H1 (cell line): ENCODE results near the gene ADIPOR2. TPM values are rescaled to one million over a fixed set of nuclear protein-coding genes. Genes with fewer than 3 reads are reported as not detected.

Source experiments
- CTCF ChIA-PET: fragments of 300-600 bp; sonication (Branson Sonifier 250); formaldehyde crosslinking; loops from one replicate; lab custom pipeline; 2021; ENCODE audit not compliant: partially characterized antibody; lab: Charles Lee
- POLR2A ChIA-PET: fragments of 300-600 bp; sonication (Branson Sonifier 250); formaldehyde crosslinking; loops from one replicate; lab custom pipeline; 2021; ENCODE audit warnings: inconsistent platforms; ENCODE audit not compliant: partially characterized antibody; lab: Charles Lee
- DNase-seq, 2 experiments: peaks; one replicate each; pipeline versions ENCODE4 v3.0.0 to v3.0.0-alpha.2; 2010 to 2022; ENCODE audit warnings: low spot score in 2 of 2, low read depth in 1 of 2, mixed read lengths in 1 of 2
- FAIRE-seq: peaks from 2 replicates; lab custom pipeline; 2011; peaks lifted over from hg19 to GRCh38; lab: Jason Lieb, UNC
- H2AFZ ChIP-seq: 2 replicates; pipeline ENCODE4 v1.8.1; 2012; ENCODE audit warnings: low read length, inconsistent platforms
- H2AK5ac ChIP-seq: 2 replicates; pipeline ENCODE4 v1.6.1; 2013; ENCODE audit warnings: low read depth, low read length
- H2BK120ac ChIP-seq: replicated peaks from 2 replicates; pipeline ENCODE3; 2013; ENCODE audit warnings: low read depth, low read length, inconsistent platforms
- H2BK12ac ChIP-seq: 2 replicates; pipeline ENCODE4 v1.6.1; 2013; ENCODE audit warnings: low read depth, low read length
- H2BK15ac ChIP-seq: 2 replicates; pipeline ENCODE4 v1.6.1; 2013; ENCODE audit warnings: low read length
- H2BK20ac ChIP-seq: 2 replicates; pipeline ENCODE4 v1.6.1; 2013; ENCODE audit warnings: low read length
- H2BK5ac ChIP-seq: 2 replicates; pipeline ENCODE4 v1.6.1; 2013; ENCODE audit warnings: low read depth, low read length
- H3K14ac ChIP-seq: 2 replicates; pipeline ENCODE4 v1.6.1; 2013; ENCODE audit warnings: inconsistent platforms; ENCODE audit not compliant: insufficient read length
- H3K18ac ChIP-seq: 2 replicates; pipeline ENCODE4 v1.6.1; 2013; ENCODE audit warnings: low read length; ENCODE audit errors: extremely low read depth
- H3K23ac ChIP-seq: 2 replicates; pipeline ENCODE4 v1.6.1; 2013; ENCODE audit warnings: inconsistent platforms; ENCODE audit not compliant: insufficient read length
- H3K23me2 ChIP-seq: 2 replicates; pipeline ENCODE4 v1.6.1; 2013; ENCODE audit warnings: low read depth, low read length
- H3K27ac ChIP-seq: 2 replicates; pipeline ENCODE4 v1.6.1; 2011; ENCODE audit warnings: low read depth, low read length, inconsistent platforms
- H3K27me3 ChIP-seq, 4 experiments: replicated peaks in 1 of 4; 1 replicate in 1 of 4; 2 replicates in 3 of 4; pipeline versions ENCODE4 v1.6.1 to v1.8.1; 2011 to 2013; ENCODE audit warnings: low read length in 3 of 4, mild to moderate bottlenecking in 3 of 4, inconsistent platforms in 2 of 4, mixed read lengths in 2 of 4, moderate library complexity in 1 of 4; ENCODE audit not compliant: control insufficient read depth in 3 of 4, insufficient read depth in 3 of 4; ENCODE audit errors: extremely low read depth in 1 of 4
- H3K36me3 ChIP-seq, 4 experiments: 2 replicates each; pipeline versions ENCODE4 v1.6.1 to v1.8.1; 2011 to 2013; ENCODE audit warnings: mild to moderate bottlenecking in 4 of 4, low read length in 3 of 4, moderate library complexity in 2 of 4, control low read depth in 1 of 4, inconsistent platforms in 1 of 4; ENCODE audit not compliant: insufficient read depth in 4 of 4, control insufficient read depth in 2 of 4
- H3K4ac ChIP-seq: replicated peaks from 2 replicates; pipeline ENCODE3; 2013; ENCODE audit warnings: low read length, low read depth, mixed read lengths, inconsistent platforms; ENCODE audit not compliant: insufficient read length
- H3K4me1 ChIP-seq, 4 experiments: replicated peaks in 1 of 4; 1 replicate in 1 of 4; 2 replicates in 3 of 4; pipeline versions ENCODE4 v1.6.1 to v1.8.1; 2011 to 2013; ENCODE audit warnings: low read length in 3 of 4, inconsistent platforms in 2 of 4, mixed read lengths in 1 of 4; ENCODE audit not compliant: insufficient read depth in 4 of 4, control insufficient read depth in 3 of 4
- H3K4me2 ChIP-seq, 2 experiments: 2 replicates each; pipeline versions ENCODE4 v1.6.1 to v1.8.1; 2011 to 2013; ENCODE audit warnings: low read depth in 2 of 2, low read length in 2 of 2, control low read depth in 1 of 2, inconsistent platforms in 1 of 2, mild to moderate bottlenecking in 1 of 2; ENCODE audit not compliant: insufficient read depth in 1 of 2
- H3K4me3 ChIP-seq, 4 experiments: fragments of 200-600, 300-600 bp in 1 of 4; sonication (generic), shearing (Covaris generic), sonication (Bioruptor Twin) in 1 of 4; 2 replicates each; pipeline versions ENCODE4 v1.5.1 to v1.8.1; 2011 to 2016; ENCODE audit warnings: low read length in 4 of 4, low read depth in 3 of 4, control low read depth in 2 of 4, inconsistent platforms in 2 of 4, mild to moderate bottlenecking in 2 of 4, mixed read lengths in 1 of 4, moderate library complexity in 1 of 4; ENCODE audit not compliant: insufficient read depth in 2 of 4; ENCODE audit errors: extremely low read depth in 1 of 4
- H3K56ac ChIP-seq: replicated peaks from 2 replicates; pipeline ENCODE3; 2013; ENCODE audit warnings: low read depth, mild to moderate bottlenecking, mixed read lengths, low read length, inconsistent platforms; ENCODE audit not compliant: insufficient read length
- H3K79me1 ChIP-seq: 2 replicates; pipeline ENCODE4 v1.6.1; 2013; ENCODE audit warnings: low read depth, low read length, control low read depth
- H3K79me2 ChIP-seq, 2 experiments: 2 replicates each; pipeline versions ENCODE4 v1.6.1 to v1.8.1; 2012 to 2013; ENCODE audit warnings: low read length in 2 of 2, mild to moderate bottlenecking in 2 of 2, inconsistent platforms in 1 of 2; ENCODE audit not compliant: insufficient read depth in 2 of 2, control insufficient read depth in 1 of 2
- H3K9ac ChIP-seq, 4 experiments: replicated peaks in 1 of 4; 1 replicate in 1 of 4; 2 replicates in 3 of 4; pipeline versions ENCODE4 v1.6.1 to v1.8.1; 2011 to 2013; ENCODE audit warnings: low read depth in 3 of 4, low read length in 3 of 4, control low read depth in 2 of 4, mild to moderate bottlenecking in 2 of 4, moderate library complexity in 2 of 4, inconsistent platforms in 1 of 4; ENCODE audit errors: extremely low read depth in 1 of 4
- H3K9me3 ChIP-seq, 2 experiments: 2 replicates each; pipeline versions ENCODE4 v1.6.1 to v1.8.1; 2012 to 2013; ENCODE audit warnings: mild to moderate bottlenecking in 2 of 2, moderate library complexity in 2 of 2, control low read depth in 1 of 2, inconsistent platforms in 1 of 2, low read depth in 1 of 2, low read length in 1 of 2, mixed read lengths in 1 of 2; ENCODE audit not compliant: insufficient read depth in 2 of 2
- H4K20me1 ChIP-seq, 2 experiments: replicated peaks in 1 of 2; 2 replicates each; pipeline versions ENCODE3 to v1.8.1; 2011 to 2013; ENCODE audit warnings: inconsistent platforms in 2 of 2, low read length in 2 of 2, mild to moderate bottlenecking in 1 of 2; ENCODE audit not compliant: insufficient read depth in 2 of 2, control insufficient read depth in 1 of 2
- H4K5ac ChIP-seq: 2 replicates; pipeline ENCODE4 v1.6.1; 2013; ENCODE audit warnings: low read length, low read depth, mixed read lengths, inconsistent platforms; ENCODE audit not compliant: insufficient read length
- H4K8ac ChIP-seq: 2 replicates; pipeline ENCODE4 v1.8.0; 2013; ENCODE audit warnings: mild to moderate bottlenecking, moderate library complexity, low read length, inconsistent platforms; ENCODE audit not compliant: insufficient read depth; ENCODE audit errors: extremely low read depth
- H4K91ac ChIP-seq: replicated peaks from 2 replicates; pipeline ENCODE3; 2013; ENCODE audit warnings: low read length, mixed read lengths, inconsistent platforms; ENCODE audit not compliant: insufficient read length
- HDAC2 ChIP-seq, 2 experiments: fragments of 300-600 bp in 1 of 2; sonication (generic) in 1 of 2; IDR thresholded peaks; 2 replicates each; pipeline ENCODE4 v1.6.1; 2011 to 2012; ENCODE audit warnings: low read depth in 2 of 2, low read length in 2 of 2, mild to moderate bottlenecking in 2 of 2, moderate library complexity in 2 of 2, borderline replicate concordance in 1 of 2, inconsistent platforms in 1 of 2
- POLR2A ChIP-seq, 2 experiments: IDR thresholded peaks; 1 replicate in 1 of 2; 2 replicates in 1 of 2; pipeline ENCODE4 v1.6.1; 2011; ENCODE audit warnings: low read depth in 2 of 2, low read length in 2 of 2, mild to moderate bottlenecking in 2 of 2; ENCODE audit errors: control extremely low read depth in 1 of 2
- TEAD4 ChIP-seq: IDR thresholded peaks from 2 replicates; pipeline ENCODE4 v1.6.1; 2012; ENCODE audit warnings: low read depth, low read length, inconsistent platforms, mixed read lengths
- WGBS, 2 experiments: shearing (Covaris generic) in 1 of 2; methylation state at CpG; one replicate each; pipeline versions ENCODE4 v1.1.6 to v1.1.7; 2013 to 2015; ENCODE audit warnings: low lambda C conversion rate in 2 of 2, mixed read lengths in 2 of 2, inconsistent platforms in 1 of 2, low coverage in 1 of 2, missing lambda C conversion rate in 1 of 2; ENCODE audit not compliant: insufficient replicate concordance in 2 of 2, insufficient coverage in 1 of 2, insufficient read length in 1 of 2; ENCODE audit errors: extremely low coverage in 1 of 2, missing lambda C conversion rate in 1 of 2; 5-methylcytosine and 5-hydroxymethylcytosine counted together
- polyA plus RNA-seq, 7 experiments: library from polyadenylated mRNA; depleted of rRNA in 3 of 7; stranded (reverse) in 5 of 7; unstranded in 2 of 7; fragments of >200 nt in 5 of 7; fragments of 200-250 nt in 2 of 7; gene quantifications; 1 replicate in 5 of 7; 2 replicates in 1 of 7; 4 replicates in 1 of 7; pipeline versions ENCODE4 v1.2.1 to v1.2.3, GENCODE V29; 2011 to 2013; ENCODE audit warnings: missing spikeins in 2 of 7, mixed read lengths in 2 of 7
- total RNA-seq: library from RNA; stranded (reverse); fragmentation: NEBNext Ultra II Directional; extraction: Animal tissue kit (Norgen Biotek cat#: 25700); gene quantifications from 2 replicates; pipeline ENCODE4 v1.2.1, GENCODE V29; 2021

The ADIPOR2 gene
- total and polyA plus RNA-seq, 2 of the 8 experiments (the other 6 are each of a cell fraction or from before 2014, with no cell fraction given): 17.5 to 50.8 TPM

GRCh38 chr12:1724250-1724649, 33.4 kb downstream of the ADIPOR2 start:
- Histone ChIP-seq H2BK12ac (no peak overlapping the region), H4K5ac (no peak overlapping the region), H3K27ac (no peak overlapping the region), H3K4me2 (no peak overlapping the region), H3K36me3 (peaks cover 0 to 4% (median 0%) of the 10 kb centered on the region in 4 experiments; a peak in 2 of 8 replicates), H4K91ac (no peak overlapping the region), H3K56ac (no peak overlapping the region), H3K23ac (no peak overlapping the region), H3K14ac (no peak overlapping the region), H3K9ac (no peak overlapping the region), H2AK5ac (no peak overlapping the region), H2AFZ (no peak overlapping the region), H2BK5ac (no peak overlapping the region), H2BK120ac (no peak overlapping the region), H3K9me3 (peaks cover 8 to 9% of the 10 kb centered on the region in 2 experiments; a peak in 3 of 4 replicates), H4K20me1 (peaks cover 2 to 8% of the 10 kb centered on the region in 2 experiments), H3K79me1 (no peaks in the 10 kb centered on the region), H3K27me3 (no peaks in the 10 kb centered on the region), H3K79me2 (peaks cover 0 to 79% of the 10 kb centered on the region in 2 experiments; a peak in 2 of 4 replicates), H3K4me1 (no peaks in the 10 kb centered on the region; a peak in 1 of 7 replicates), H2BK20ac (no peak overlapping the region), H3K4me3 (no peak overlapping the region), H3K4ac (no peak overlapping the region), H3K23me2 (no peaks in the 10 kb centered on the region), H2BK15ac (no peak overlapping the region), H4K8ac (no peak overlapping the region), H3K18ac (no peak overlapping the region)
- no peak for FAIRE-seq
- no peak for DNase-seq
- TF ChIP-seq POLR2A (IDR thresholded peaks at IDR 0.05; ENCODE audit: control extremely low read depth in 1 of 2, low read depth in 2 of 2, low read length in 2 of 2): no peak
- TF ChIP-seq HDAC2 (IDR thresholded peaks at IDR 0.05; ENCODE audit: borderline replicate concordance in 1 of 2, low read depth in 2 of 2, low read length in 2 of 2): no peak
- TF ChIP-seq TEAD4: no peak
- POLR2A ChIA-PET: no interaction called here
- CTCF ChIA-PET: interaction anchor here (2.1 kb wide), 1 partner anchor 67 kb away, joined by 7 read pairs; no protein-coding TSS in a partner anchor
- WGBS, 2 experiments: 94% methylated on average over 3 of the region's 3 CpGs; no CpG with 5 or more reads in 1 of the 2 experiments
